DMS79 (cell line): ENCODE measurements around the gene CRYBB2.
"Not testable (repeated sequence)": the region's sequence is repeated elsewhere in the genome, so short reads cannot be mapped to it uniquely, and the experiment has no call there.

Source experiments
- DNase-seq: peaks from one replicate; lab custom pipeline; 2025; lab: John Stamatoyannopoulos, UW

Gene CRYBB2, protein sequence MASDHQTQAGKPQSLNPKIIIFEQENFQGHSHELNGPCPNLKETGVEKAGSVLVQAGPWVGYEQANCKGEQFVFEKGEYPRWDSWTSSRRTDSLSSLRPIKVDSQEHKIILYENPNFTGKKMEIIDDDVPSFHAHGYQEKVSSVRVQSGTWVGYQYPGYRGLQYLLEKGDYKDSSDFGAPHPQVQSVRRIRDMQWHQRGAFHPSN

GRCh38 chr22:25219211-25219689 is at the start of gene CRYBB2:
Gene CRYBB2 (plus strand): TSS chr22:25219639. CDS start chr22:25221430, 1,791 bp downstream.
- no peak for DNase-seq

DNA sequence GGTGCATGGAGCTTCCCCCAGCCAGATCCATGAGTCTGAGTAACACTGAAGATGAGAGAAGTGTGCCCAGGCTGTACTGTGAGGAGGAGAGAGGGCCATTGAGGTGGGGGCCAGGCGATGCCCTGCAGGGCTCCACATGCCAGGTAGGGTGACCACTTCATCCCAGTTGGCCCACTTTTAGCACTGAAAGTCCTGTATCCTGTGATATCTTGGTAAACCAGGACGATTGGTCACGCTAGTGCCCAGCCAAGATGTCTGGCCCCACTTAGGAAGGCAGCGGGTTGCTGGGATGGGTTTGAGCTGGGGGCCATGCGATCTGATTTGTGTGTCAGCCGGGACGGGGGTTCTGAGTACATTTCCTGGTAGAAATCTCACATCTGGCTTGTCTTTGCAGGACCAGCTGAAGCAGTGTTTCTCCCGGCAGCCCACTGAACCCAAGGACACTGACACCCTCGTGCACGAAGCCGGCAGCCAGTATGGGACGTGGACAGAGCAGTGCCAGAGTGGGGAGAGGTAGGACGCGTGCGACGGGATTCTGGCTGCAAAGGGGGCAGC is 48.9 kb upstream of the CRYBB2 start:
- no peak for DNase-seq

DNA sequence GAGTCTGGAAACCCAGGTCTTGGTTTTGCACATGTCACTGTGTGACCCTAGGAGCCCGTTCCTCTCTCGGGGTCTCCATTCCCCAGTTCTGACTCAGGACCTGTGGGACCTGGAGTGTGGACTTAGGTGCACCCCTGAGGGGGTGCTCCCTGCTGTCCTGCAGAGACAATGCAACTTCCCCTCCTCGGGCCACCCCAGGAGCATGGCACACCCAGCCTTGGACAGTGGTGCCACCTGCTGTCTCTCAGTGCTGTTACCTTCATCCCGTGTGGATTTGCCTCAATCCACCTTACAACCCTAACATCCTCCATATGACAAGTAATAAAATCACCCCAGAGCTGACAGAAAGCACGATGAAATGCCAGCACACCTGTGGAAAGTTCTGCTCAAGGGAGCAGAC is 47.3 kb upstream of the CRYBB2 start:
- no peak for DNase-seq

GRCh38 chr22:25174156-25174887 is 45.1 kb upstream of the CRYBB2 start:
- no peak for DNase-seq

- DNase-seq, result no peak
These were observed 44.5 kb upstream of the CRYBB2 start for GRCh38 chr22:25174888-25175411.

DNA sequence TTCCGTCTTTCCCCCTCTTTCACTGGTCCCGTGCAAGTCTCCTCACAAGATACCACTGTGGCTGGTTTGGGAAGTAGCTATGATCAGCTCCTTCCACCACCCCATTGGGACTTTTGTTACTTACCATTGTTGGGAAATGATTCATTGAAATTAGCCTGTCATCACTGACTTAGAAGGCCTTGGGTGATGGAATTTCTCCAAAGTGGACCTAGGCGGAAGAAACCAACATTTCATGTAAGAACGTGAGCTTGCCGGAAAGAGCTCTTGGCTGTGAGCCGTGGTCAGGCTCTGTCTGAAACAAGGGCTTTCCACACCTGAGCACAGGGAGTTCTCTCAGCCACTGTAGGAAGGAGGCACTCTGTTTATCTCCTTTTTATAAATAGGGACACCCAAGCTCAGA is 43.3 kb upstream of the CRYBB2 start:
- no peak for DNase-seq

- no peak for DNase-seq
These were observed 42.6 kb upstream of the CRYBB2 start for GRCh38 chr22:25176799-25177198.

DNA sequence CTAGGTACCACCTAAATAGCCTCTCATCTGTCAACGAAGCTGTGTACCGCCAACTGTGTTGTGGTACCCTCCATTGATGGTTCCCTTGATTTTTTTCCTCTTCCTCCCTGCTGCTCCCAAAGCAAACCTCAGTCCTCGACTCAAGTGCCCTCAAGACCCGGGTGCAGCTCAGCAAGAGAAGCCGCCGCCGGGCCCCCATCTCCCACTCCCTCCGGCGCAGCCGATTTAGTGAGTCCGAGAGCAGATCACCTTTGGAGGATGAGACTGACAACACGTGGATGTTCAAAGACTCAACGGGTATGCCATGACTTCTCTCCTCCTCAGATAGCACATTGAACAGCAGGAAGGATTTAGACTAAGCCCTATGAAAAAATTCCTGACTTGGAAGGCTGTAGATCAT is 42.2 kb upstream of the CRYBB2 start:
- no peak for DNase-seq

DNA sequence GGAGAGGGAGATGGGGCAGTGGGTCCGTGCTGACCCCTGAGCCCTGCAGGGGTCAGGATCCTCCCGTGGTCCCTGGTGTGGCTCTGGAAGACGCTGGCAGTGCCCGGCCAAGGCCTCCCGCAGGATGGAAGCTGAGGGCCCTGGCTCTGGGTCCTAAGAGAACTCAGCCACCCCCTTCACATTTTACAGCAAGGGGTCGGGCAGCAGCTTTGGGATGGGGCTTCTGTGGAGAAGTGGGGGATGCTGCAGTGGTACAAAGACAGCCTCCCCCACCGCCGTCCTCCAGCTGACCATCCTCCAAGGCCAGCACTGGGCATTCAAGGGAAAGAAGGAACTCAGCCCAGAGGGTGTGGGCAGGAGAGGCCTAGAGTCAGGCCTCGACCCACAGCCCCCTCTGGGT is 41.5 kb upstream of the CRYBB2 start:
- DNase-seq, result no peak

DNA sequence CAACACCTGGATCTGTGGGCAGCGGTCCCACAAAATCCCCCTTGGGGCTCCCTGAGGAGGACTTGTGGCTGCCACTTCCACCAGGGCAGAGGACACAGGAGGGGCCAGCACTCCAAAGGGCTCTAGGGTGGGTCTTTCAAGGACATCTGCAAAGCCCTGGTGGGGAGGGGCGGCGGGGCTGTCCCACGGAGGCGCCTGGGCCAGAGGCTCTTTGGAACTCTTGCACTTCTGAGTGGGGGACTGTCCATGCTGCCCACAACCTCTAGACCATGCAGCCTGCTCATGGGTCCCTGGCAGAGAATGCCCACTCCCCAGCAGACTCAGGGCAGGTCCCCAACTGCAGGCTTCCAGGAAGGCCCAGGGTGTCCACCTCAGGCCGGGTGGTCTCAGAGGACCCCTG is 41.1 kb upstream of the CRYBB2 start:
- DNase-seq, result not testable (repeated sequence)

DNA sequence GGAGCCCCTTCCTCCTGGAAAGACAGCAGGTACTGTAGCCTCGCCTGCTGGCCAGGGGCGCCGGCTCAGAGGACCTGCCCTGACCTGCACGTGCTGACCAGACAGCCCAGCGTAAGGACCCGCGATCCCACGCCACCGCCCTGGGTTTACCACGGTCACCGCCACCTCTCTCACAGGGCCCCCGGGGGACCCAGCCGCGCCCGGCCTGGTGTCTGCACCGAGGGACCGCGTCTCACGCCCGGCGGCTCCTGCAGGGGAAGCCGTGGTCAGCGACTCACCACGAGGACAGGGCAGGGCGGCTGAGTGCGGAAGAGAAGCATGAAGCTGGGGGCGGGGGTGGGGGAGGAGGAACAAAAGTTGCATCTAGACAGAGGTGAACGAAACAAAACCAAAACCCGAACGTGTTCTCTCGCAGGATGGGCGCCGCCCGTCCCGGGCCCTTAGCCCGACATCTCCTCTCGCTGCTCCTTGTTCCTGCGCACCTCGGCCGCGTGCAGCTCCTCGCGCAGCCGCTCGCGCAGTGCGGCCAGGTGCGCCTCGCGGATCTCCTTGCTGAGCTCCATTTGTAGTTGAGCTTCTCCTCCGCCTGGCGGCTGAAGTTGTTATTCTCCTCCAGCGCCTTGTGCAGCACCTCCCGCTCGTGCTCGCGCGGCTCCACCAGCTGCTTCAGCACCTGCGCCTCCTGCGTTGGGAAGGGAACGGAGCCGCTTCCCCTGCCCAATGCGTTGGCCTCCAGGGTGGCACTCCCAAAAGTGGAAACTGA is 40.4 kb upstream of the CRYBB2 start:
- DNase-seq, result not testable (repeated sequence)

DNA sequence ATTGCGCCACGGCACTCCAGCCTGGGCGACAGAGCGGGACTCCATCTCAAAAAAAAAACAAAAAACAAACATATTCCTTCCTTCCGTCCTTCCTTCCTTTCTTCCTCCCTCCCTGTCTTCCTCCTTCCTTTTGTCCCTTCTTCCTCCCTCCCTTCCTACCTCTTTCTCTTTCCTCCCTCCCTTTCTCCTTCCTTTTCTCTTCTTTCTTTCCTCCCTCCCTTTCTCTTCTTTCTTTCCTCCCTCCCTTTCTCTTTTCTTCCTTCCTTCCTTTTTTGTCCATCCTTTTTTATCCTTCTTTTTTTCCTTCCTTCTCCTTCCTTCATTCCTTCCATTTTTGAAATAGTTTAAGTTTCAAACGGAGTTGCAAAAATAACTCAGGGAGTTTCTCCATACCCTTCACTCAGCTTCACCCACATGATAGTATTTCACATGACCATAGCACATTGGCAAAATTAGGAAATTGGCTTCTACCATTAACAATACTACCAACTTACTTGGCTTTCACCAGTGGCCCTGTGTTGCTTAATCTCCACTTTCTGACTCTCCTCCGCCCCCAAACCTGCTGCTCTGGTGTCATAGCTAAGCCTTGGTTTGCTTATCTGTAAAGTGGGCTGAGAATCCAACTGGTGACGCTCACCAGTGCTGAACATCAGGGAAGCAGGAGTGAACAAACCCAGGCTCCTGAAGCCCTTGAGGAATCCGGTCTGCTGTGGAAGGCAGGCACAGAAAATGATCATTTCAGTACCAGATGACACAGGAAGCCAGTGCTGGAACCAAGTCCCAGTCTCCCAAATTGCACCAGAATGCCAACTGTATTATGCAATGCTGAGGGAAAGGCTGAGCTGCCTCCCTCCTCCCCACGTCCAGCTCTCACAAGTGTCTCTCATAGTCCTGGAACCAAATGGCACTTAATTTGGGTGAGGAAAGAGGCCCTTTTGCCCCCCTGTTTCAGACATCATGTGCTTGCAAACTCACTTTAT is 37.0 kb upstream of the CRYBB2 start:
- DNase-seq, result no peak

DNA sequence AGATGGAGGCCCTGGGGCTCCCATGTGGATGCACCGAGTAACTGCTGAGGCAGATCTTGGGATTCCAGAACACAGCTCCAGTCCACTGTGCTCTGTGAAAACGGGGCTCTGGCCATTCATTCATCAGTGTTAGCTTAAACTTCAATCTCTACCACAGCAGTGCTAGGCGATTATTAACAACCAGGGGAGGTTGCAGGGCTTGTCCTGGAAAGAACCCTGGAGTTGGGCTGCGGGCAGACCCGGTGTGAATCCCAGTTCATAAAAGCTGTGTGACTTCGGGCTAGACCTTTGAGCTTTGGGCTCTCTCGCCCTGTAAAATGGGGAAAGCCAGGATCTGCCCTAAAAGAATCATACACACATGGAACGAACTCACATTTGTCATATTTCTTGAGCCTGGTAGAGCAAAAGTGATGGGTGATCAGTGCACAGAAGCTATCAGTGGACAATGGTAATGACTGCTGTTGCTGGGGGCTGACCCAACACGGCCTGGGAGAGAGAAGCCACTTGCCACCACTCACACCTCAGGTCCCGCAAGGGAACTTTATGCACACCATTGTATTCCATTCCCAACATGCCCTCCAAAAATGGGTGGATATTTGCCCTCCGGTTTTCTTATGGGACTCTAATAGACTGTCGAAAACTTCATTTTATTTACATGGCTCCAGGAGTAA is 35.4 kb upstream of the CRYBB2 start:
- no peak for DNase-seq

DNA sequence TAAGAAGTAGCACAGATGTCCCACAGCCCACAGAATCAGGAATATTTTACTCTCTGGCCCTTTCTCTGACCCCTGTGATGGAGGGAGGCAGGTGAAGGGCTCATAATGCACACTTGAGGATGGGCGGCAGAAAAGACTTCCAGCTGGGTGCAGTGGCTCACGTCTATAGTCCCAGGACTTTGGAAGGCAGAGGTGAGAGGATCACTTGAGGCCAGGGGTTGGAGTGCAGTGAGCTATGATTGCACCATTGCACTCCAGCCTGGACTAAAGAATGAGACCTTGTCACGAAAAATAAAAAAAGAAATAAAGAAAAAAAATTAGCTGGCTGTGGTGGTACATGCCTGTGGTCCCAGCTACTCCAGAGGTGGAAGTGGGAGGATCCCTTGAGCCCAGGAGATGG is 33.3 kb upstream of the CRYBB2 start:
- DNase-seq, result no peak

GRCh38 chr22:25187469-25187868 is 32.0 kb upstream of the CRYBB2 start:
- DNase-seq, result no peak

DNA sequence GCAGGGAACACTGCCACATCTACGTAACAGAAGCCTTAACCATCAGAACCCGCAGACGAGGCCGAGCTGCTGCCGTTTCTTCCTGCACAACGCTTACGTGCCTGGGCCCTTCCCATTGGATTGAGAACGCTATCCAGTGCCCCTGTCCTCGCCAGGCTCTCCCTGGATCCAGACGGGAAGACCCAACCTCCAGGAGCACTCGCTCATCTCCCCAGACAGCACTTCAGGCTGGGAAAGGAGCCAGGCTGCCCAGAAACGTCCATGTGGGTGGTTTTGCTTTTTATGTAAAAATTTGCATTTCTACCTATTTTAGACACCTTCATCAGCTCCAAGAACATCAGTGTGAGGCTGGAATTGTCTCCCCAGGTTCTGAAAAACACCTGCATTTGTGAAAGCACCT is 27.0 kb upstream of the CRYBB2 start:
- DNase-seq, result no peak

DNA sequence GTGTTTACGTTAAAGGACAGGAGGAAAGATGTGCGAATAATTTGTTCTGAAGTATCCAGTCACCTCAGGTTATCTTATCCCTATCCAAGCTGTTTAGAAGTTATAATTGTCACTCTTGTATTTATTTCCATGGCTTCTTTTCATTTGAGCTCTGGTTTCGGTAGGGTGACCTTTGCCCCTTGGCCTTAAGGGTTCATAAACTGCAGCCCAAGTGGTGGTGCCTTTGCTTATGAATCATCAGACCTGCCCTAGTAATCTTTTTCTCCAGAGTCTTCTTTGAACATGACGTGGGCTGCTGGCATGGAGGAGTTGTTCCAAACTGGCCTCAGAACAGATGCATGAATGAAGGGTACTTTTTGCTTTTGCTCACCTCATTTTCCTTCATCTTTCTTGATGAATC is 26.3 kb upstream of the CRYBB2 start:
- no peak for DNase-seq

GRCh38 chr22:25193548-25193947 is 25.9 kb upstream of the CRYBB2 start:
- DNase-seq, result no peak

GRCh38 chr22:25196326-25196725 is 23.1 kb upstream of the CRYBB2 start:
- DNase-seq, result no peak

GRCh38 chr22:25197340-25197739 is 22.1 kb upstream of the CRYBB2 start:
- DNase-seq, result no peak
